ENCODE results near the gene CATSPERB.

Gene CATSPERB, protein sequence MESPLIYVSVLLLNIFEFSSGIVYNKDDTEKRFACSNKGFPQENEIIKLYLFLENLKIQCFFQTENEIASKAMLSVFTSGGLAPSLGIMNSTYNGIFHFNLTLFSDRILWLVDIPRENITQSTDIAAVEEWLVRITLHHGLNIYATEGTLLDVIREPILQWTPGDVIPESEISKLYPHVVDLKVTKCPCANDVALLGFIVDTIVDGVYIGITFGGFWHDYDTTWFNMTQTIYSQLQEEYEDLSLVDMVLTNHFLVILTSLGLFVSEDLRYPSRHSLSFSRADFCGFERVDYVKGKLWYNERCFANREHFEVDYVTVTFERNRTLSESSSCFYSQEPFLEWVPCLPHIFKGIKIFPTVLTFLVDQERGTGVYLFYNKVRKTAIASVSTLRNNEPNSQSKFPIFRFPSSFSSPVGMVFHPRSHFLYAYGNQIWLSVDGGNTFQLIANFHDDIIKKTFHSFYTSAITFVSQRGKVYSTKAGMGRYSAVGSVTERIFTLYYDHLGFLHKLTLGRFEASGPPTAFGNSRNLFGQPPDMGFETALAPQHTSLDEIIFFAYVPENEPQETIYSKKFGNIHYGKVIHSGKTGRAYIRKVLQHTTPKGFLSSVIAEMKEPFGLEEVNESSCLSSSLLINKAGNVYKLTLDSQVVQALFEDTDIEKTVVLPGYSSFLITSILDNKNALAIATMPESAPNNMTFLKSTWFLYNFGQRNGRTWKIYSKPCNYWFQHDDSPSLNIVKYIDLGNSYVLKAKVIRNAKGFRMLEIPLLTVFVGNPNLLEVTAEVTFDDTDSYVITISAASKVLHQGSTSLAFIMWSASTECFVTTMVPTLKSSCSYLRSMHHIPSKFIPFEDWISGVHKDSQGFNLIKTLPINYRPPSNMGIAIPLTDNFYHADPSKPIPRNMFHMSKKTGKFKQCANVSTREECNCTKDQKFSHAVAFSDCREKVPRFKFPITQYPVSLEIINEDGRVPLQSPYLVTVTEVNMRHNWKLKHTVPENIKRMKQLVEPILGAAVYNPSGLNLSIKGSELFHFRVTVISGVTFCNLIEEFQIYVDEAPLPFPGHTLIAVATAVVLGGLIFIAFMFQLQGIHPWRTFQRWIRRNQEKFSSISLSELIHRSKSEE

DNA sequence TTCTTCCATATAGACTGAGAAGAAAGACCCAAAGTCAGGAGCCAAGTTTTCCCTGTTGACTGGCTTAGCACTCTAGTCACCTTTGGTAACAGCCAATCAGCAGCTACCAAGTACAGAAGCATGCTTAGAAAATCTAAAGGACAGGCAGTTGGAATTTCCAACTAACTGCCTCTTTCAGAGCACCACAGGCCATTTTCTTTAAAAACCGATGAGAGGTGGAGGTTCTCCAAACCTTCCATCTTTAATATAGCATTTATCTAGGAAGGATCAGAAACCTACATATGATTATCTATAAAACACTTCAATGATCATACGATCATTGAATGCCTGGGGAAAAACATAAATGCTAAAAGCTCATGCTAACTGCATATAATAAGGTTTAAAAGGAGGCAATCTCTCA lies at the start of gene CATSPERB:
Gene CATSPERB (minus strand): TSS at position 101 of the 400 bp plus-strand sequence. CDS start 2,607 bp downstream, outside the sequence.
- WGBS (ENCODE audit: insufficient coverage, insufficient read length): no CpG with 5 or more reads among the region's 2 CpGs
- no peaks in the 10 kb centered on the region for H3K4me1 ChIP-seq (ENCODE audit: control insufficient read depth, insufficient read depth, low read length)
- H3K4me3 ChIP-seq (ENCODE audit: low read length): no peak within 1 kb of the TSS
- no peak for DNase-seq (ENCODE audit: low read depth, low spot score)
- no peak within 1 kb of the TSS for H3K27ac ChIP-seq (ENCODE audit: low read length)
- no peaks in the 10 kb centered on the region for H3K9me3 ChIP-seq (ENCODE audit: control insufficient read depth, insufficient read depth, low read length)
- H3K36me3 ChIP-seq (ENCODE audit: control insufficient read depth, insufficient read depth, low read length): no peaks in the 10 kb centered on the region
- H3K27me3 ChIP-seq (ENCODE audit: control insufficient read depth, insufficient read depth, low read length): no peaks in the 10 kb centered on the region

DNA sequence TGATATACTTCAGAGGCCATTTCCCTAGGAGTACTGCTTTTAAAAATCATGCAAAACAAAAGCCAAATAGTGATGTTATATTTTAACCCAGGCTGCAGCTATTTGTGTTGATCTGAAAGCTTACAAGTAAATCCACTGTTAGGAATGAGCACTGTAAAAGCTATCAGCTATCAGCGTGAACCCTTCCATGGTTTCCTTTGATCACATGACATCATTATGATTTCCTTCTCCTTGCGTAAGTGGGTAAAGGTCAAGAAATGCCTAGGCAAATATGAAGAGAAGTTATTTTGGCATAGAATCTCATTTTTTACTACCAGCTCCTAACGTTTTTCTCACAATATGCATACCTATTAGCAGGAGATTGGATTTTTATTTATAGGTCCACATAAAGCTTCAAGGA lies 48.6 kb upstream of the CATSPERB start:
- H3K9me3 ChIP-seq (ENCODE audit: control insufficient read depth, insufficient read depth, low read length): no peaks in the 10 kb centered on the region
- DNase-seq (ENCODE audit: low read depth, low spot score): no peak
- H3K4me3 ChIP-seq (ENCODE audit: low read length): no peak overlapping the region
- H3K36me3 ChIP-seq (ENCODE audit: control insufficient read depth, insufficient read depth, low read length): no peaks in the 10 kb centered on the region
- no peaks in the 10 kb centered on the region for H3K27me3 ChIP-seq (ENCODE audit: control insufficient read depth, insufficient read depth, low read length)
- no peaks in the 10 kb centered on the region for H3K4me1 ChIP-seq (ENCODE audit: control insufficient read depth, insufficient read depth, low read length)
- no peak overlapping the region for H3K27ac ChIP-seq (ENCODE audit: low read length)
- no CpG with 5 or more reads among the region's 3 CpGs for WGBS (ENCODE audit: insufficient coverage, insufficient read length)

DNA sequence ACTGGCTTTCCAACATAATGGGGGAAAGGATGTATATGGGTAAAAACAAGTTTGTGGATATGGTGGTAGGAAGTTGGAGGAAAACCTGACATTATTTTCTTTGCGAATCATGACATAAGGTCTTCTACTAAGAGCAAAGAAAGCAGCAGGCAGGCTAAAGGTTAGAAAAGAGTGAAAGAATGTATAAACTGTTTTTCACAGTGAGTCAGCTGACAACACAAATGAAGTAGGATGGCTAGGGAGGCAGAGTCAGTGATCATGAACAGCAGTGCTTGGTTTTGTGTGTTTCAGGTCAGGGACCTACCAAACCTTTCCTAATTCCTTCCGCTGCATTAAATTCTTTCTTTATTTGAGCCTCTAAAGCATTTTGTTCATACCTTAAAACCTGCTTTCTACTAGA lies 46.3 kb upstream of the CATSPERB start:
- no peak overlapping the region for H3K27ac ChIP-seq (ENCODE audit: low read length)
- H3K4me1 ChIP-seq (ENCODE audit: control insufficient read depth, insufficient read depth, low read length): no peaks in the 10 kb centered on the region
- no peak overlapping the region for H3K4me3 ChIP-seq (ENCODE audit: low read length)
- H3K27me3 ChIP-seq (ENCODE audit: control insufficient read depth, insufficient read depth, low read length): no peaks in the 10 kb centered on the region
- no peaks in the 10 kb centered on the region for H3K36me3 ChIP-seq (ENCODE audit: control insufficient read depth, insufficient read depth, low read length)
- no peak for DNase-seq (ENCODE audit: low read depth, low spot score)
- no CpG with 5 or more reads among the region's 2 CpGs for WGBS (ENCODE audit: insufficient coverage, insufficient read length)
- H3K9me3 ChIP-seq (ENCODE audit: control insufficient read depth, insufficient read depth, low read length): no peaks in the 10 kb centered on the region

DNA sequence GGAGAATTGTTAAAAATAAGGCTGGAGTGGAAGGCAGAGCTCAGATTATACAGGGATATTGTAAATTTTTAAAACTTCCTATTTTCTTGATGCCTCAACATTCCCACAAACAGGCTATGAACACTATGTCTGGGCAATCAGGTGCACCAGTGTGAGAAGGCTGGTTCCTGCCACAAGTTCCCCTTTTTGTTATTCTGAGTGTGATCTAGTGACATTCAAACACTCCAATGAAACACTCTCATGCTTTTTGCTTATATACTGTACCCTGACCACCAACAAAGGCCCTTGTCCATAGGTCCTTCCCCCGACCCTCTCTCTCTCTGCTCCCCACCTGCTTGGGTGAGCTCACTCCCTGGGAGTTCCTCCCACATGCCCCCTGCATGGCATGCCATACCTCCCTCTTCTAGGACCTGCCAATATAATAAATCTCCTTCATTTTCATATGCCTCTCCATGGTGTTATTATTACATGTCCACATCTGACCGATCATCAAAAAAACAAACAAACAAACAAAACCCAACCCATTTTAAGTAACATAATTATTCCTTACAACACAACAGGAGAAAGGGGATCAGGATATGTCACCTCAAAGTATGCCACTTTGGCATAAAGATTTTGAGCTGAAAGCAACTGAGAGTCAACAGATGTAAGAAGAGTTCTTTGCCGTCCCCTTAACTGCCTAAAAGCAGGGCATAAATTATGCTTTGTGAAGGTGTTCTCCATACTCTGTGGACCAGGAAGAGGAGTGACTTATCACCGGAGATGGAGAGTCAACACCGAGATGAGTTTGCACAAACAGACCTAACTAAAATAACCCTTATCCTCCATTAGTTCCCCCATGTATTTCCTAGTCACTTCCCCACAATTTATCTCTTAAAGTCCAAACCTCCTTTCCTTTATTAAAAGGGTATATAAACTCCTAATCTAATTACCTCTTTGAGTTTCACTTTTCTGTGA lies 42.5 kb upstream of the CATSPERB start:
- no peak overlapping the region for H3K27ac ChIP-seq (ENCODE audit: low read length)
- no peaks in the 10 kb centered on the region for H3K27me3 ChIP-seq (ENCODE audit: control insufficient read depth, insufficient read depth, low read length)
- no peak for DNase-seq (ENCODE audit: low read depth, low spot score)
- no peaks in the 10 kb centered on the region for H3K9me3 ChIP-seq (ENCODE audit: control insufficient read depth, insufficient read depth, low read length)
- H3K36me3 ChIP-seq (ENCODE audit: control insufficient read depth, insufficient read depth, low read length): no peaks in the 10 kb centered on the region
- WGBS (ENCODE audit: insufficient coverage, insufficient read length): 100% methylated on average over 1 of the region's 5 CpGs
- H3K4me1 ChIP-seq (ENCODE audit: control insufficient read depth, insufficient read depth, low read length): no peaks in the 10 kb centered on the region
- H3K4me3 ChIP-seq (ENCODE audit: low read length): no peak overlapping the region

DNA sequence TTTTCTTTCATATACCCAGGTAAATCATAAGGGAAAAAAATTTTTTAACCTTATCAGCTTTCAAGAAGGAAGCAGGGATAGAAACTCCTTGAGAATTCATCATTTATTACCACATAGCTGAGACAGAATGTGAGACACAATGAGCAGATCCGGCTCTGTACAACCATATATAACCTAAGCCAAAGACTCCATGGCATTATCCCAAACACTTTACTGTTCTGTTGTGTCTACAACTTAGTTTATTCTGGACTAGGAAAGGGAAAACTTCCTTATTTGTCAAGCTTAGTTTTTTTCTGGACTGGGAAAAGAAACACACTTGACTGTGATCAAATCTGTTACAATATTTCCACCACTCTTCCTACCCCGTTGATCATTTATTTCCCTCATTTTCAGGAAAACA lies 38.3 kb upstream of the CATSPERB start:
- Histone ChIP-seq H3K9me3 (ENCODE audit: control insufficient read depth, insufficient read depth, low read length) (no peaks in the 10 kb centered on the region), H3K27ac (ENCODE audit: low read length) (no peak overlapping the region), H3K4me1 (ENCODE audit: control insufficient read depth, insufficient read depth, low read length) (no peaks in the 10 kb centered on the region), H3K27me3 (ENCODE audit: control insufficient read depth, insufficient read depth, low read length) (no peaks in the 10 kb centered on the region), H3K36me3 (ENCODE audit: control insufficient read depth, insufficient read depth, low read length) (no peaks in the 10 kb centered on the region), H3K4me3 (ENCODE audit: low read length) (no peak overlapping the region)
- no peak for DNase-seq (ENCODE audit: low read depth, low spot score)
- no CpG with 5 or more reads among the region's 2 CpGs for WGBS (ENCODE audit: insufficient coverage, insufficient read length)

DNA sequence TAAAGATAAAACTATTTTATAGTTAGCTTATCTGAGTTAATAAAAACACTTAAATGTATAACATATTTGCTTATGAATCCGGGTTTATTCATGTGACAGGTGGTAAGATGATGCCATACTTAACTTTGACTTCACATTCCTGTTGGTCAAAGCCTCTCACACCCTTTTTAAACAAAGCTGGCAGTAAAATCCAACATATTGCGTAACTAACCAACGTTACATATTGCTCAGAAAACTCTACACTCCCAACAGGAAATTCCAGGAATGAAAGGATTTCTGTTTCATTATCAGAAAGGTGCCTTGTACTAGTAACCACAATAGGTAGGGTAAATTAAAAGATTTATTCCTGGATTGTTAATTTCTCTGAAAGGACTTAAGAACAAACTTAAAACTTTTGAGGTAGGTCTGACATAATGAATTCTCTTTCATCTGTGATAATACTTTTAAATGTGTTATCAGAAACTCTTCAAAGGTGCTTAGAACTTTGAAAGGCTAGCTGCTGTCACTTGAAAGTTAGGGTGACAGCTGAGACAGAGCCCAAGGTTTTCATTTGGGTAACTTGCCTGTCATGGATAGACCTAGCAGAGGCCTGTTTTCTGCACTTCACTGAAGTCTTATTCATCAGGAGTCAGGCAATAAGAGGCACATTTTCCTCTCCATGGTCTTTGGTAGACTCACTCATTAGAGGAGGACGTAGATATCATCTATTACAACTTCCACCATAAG lies 23.8 kb upstream of the CATSPERB start:
- Histone ChIP-seq H3K4me3 (ENCODE audit: low read length) (no peak overlapping the region), H3K27ac (ENCODE audit: low read length) (no peak overlapping the region), H3K27me3 (ENCODE audit: control insufficient read depth, insufficient read depth, low read length) (no peaks in the 10 kb centered on the region), H3K36me3 (ENCODE audit: control insufficient read depth, insufficient read depth, low read length) (no peaks in the 10 kb centered on the region), H3K4me1 (ENCODE audit: control insufficient read depth, insufficient read depth, low read length) (no peaks in the 10 kb centered on the region), H3K9me3 (ENCODE audit: control insufficient read depth, insufficient read depth, low read length) (no peaks in the 10 kb centered on the region)
- DNase-seq (ENCODE audit: low read depth, low spot score): no peak
- WGBS (ENCODE audit: insufficient coverage, insufficient read length): no CpG with 5 or more reads among the region's 4 CpGs

DNA sequence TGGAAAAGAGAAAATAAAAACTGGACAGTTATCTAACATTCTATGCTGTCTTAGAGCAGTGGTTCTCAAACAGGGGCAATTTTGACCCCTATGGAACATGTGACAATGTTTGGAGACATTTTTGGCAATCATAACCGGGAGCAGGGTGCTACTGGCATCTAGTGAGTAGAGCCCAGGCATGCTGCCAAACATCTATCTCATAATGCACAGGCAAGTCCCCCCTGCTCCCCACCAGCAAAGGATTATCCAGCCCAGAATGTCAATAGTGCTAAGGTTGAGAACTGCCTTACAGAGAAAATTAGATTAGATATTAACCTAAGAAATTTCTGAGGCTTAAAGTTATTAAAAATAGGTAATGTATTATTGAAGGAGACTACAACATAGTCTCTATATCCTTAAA lies 22.9 kb upstream of the CATSPERB start:
- H3K9me3 ChIP-seq (ENCODE audit: control insufficient read depth, insufficient read depth, low read length): no peaks in the 10 kb centered on the region
- no peak for DNase-seq (ENCODE audit: low read depth, low spot score)

DNA sequence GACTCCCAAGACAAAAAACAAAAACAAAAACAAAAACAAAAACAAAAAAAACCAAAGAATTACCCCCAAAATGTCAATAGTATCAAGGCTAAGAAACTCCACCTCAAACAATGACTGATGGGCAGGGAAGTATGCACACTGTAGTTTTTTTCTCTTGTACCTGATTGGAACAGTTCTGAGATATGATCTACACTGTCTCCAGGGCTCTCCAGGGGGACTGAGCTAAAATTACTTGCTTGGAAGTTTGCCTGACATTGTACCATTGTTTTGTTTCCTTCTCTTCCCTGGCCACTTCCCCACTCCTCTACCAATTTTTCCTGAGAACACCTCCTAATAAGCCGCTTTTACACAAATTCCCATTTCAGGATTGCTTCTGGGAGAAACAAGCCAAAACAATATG lies 22.3 kb upstream of the CATSPERB start:
- WGBS (ENCODE audit: insufficient coverage, insufficient read length): no CpG with 5 or more reads among the region's 1 CpG
- H3K36me3 ChIP-seq (ENCODE audit: control insufficient read depth, insufficient read depth, low read length): no peaks in the 10 kb centered on the region
- no peak overlapping the region for H3K27ac ChIP-seq (ENCODE audit: low read length)

More for the DNA sequence above, 22.9 kb upstream of the CATSPERB start:
- Histone ChIP-seq H3K36me3 (ENCODE audit: control insufficient read depth, insufficient read depth, low read length) (no peaks in the 10 kb centered on the region), H3K27ac (ENCODE audit: low read length) (no peak overlapping the region), H3K27me3 (ENCODE audit: control insufficient read depth, insufficient read depth, low read length) (no peaks in the 10 kb centered on the region), H3K4me1 (ENCODE audit: control insufficient read depth, insufficient read depth, low read length) (no peaks in the 10 kb centered on the region), H3K4me3 (ENCODE audit: low read length) (no peak overlapping the region)
- no CpG with 5 or more reads among the region's 1 CpG for WGBS (ENCODE audit: insufficient coverage, insufficient read length)

DNA sequence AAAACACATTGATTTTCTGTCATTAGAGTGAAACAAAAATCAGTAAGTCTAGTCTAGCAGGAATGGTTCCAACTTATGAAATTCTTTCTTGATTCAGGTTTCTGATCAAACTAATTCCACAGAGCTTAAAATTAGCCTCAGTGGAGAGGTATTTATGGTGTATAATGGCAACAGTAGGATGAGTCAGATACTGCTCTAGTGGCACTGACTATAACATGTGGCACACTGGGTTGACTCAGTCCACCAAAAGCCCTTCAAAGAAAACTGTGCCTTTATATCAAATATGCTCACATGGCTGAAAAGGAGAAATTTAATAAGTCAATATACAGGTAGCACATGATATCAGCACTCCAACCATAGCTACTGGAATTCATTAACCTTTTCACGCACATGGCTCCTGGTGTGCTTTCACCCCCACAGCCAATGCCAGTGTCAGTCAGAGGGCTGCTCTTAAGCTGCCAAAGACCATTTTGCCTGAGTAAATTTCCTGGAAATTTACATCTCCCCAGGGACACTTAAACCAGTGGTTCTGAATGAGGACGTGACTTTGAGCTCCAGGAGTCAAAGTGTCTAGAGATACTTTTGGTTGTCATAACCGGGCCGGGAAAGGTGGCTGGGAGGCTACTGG lies 21.7 kb upstream of the CATSPERB start:
- Histone ChIP-seq H3K4me3 (ENCODE audit: low read length) (no peak overlapping the region), H3K4me1 (ENCODE audit: control insufficient read depth, insufficient read depth, low read length) (no peaks in the 10 kb centered on the region), H3K27me3 (ENCODE audit: control insufficient read depth, insufficient read depth, low read length) (no peaks in the 10 kb centered on the region), H3K36me3 (ENCODE audit: control insufficient read depth, insufficient read depth, low read length) (no peaks in the 10 kb centered on the region), H3K9me3 (ENCODE audit: control insufficient read depth, insufficient read depth, low read length) (no peaks in the 10 kb centered on the region), H3K27ac (ENCODE audit: low read length) (no peak overlapping the region)
- no peak for DNase-seq (ENCODE audit: low read depth, low spot score)
- WGBS (ENCODE audit: insufficient coverage, insufficient read length): no CpG with 5 or more reads among the region's 4 CpGs

More for the DNA sequence above, 22.3 kb upstream of the CATSPERB start:
- Histone ChIP-seq H3K4me1 (ENCODE audit: control insufficient read depth, insufficient read depth, low read length) (no peaks in the 10 kb centered on the region), H3K27me3 (ENCODE audit: control insufficient read depth, insufficient read depth, low read length) (no peaks in the 10 kb centered on the region), H3K4me3 (ENCODE audit: low read length) (no peak overlapping the region), H3K9me3 (ENCODE audit: control insufficient read depth, insufficient read depth, low read length) (no peaks in the 10 kb centered on the region)
- DNase-seq (ENCODE audit: low read depth, low spot score): no peak

Data from iPS DF 6.9 (cell line).